SHP77 (cell line): ENCODE results near the gene PDE1C.

Source experiments
- DNase-seq, 2 experiments: peaks; one replicate each; lab custom pipeline; 2025; lab: John Stamatoyannopoulos, UW

PDE1C gene

GRCh38 chr7:31939076-31939475 lies 131.1 kb downstream of the PDE1C start:
- no peak for DNase-seq

GRCh38 chr7:31938650-31939049 lies 131.6 kb downstream of the PDE1C start:
- no peak for DNase-seq

- no peak for DNase-seq
Observed at GRCh38 chr7:31937982-31938381, 132.2 kb downstream of the PDE1C start.

GRCh38 chr7:31935124-31936054 lies 134.8 kb downstream of the PDE1C start:
- no peak for DNase-seq

- DNase-seq: no peak
Observed at GRCh38 chr7:31934551-31934950, 135.7 kb downstream of the PDE1C start.

GRCh38 chr7:31933481-31933880 lies 136.7 kb downstream of the PDE1C start:
- no peak for DNase-seq

GRCh38 chr7:31926991-31927584 lies 143.1 kb downstream of the PDE1C start:
- no peak for DNase-seq

- no peak for DNase-seq
Observed at GRCh38 chr7:31925753-31926454, 144.3 kb downstream of the PDE1C start.

- DNase-seq: no peak
Observed at GRCh38 chr7:31924251-31924650, 146.0 kb downstream of the PDE1C start.

GRCh38 chr7:31922848-31923247 lies 147.4 kb downstream of the PDE1C start:
- no peak for DNase-seq

- no peak for DNase-seq
Observed at GRCh38 chr7:31921047-31921446, 149.2 kb downstream of the PDE1C start.

GRCh38 chr7:31919678-31920369 lies 150.4 kb downstream of the PDE1C start:
- DNase-seq: no peak

- no peak for DNase-seq
Observed at GRCh38 chr7:31918706-31919393, 151.4 kb downstream of the PDE1C start.

- DNase-seq: no peak
Observed at GRCh38 chr7:31917256-31917655, 153.0 kb downstream of the PDE1C start.

GRCh38 chr7:31910191-31910590 lies 160.0 kb downstream of the PDE1C start:
- DNase-seq: no peak

GRCh38 chr7:31906479-31907171 lies 163.6 kb downstream of the PDE1C start:
- DNase-seq: peak in 1 of 2 experiments; percentile 25

GRCh38 chr7:31903962-31904361 lies 166.2 kb downstream of the PDE1C start:
- DNase-seq: no peak

- DNase-seq: peak; percentile 73 to 78
Observed at GRCh38 chr7:31899356-31899927, 170.8 kb downstream of the PDE1C start.

GRCh38 chr7:31896925-31897324 lies 173.3 kb downstream of the PDE1C start:
- DNase-seq: peak; percentile 85 to 89

- DNase-seq: peak in 1 of 2 experiments; percentile 24
Observed at GRCh38 chr7:31894308-31894707, 175.9 kb downstream of the PDE1C start.

GRCh38 chr7:31893365-31893764 lies 176.8 kb downstream of the PDE1C start:
- no peak for DNase-seq
